KMS-11 (cell line): Measurements from ENCODE around the gene ENTREP1.

Experiments
- H2AFZ ChIP-seq: fragments of 200-600 bp; sonication (generic); 2 replicates; pipeline ENCODE4 v1.6.1; 2016; ENCODE audit warnings: antibody characterized with exemption, mixed run types, low read depth
- H3K27ac ChIP-seq: fragments of 200-600 bp; sonication (generic); 2 replicates; pipeline ENCODE4 v1.6.1; 2016; ENCODE audit warnings: mild to moderate bottlenecking, mixed run types
- H3K27me3 ChIP-seq: fragments of 200-600 bp; sonication (generic); 2 replicates; pipeline ENCODE4 v1.6.1; 2017; ENCODE audit warnings: mild to moderate bottlenecking, low read depth, mixed run types, moderate library complexity; ENCODE audit not compliant: insufficient read depth
- H3K36me3 ChIP-seq: fragments of 200-600 bp; sonication (generic); 2 replicates; pipeline ENCODE4 v1.6.1; 2017; ENCODE audit warnings: mild to moderate bottlenecking, mixed run types; ENCODE audit not compliant: insufficient read depth
- H3K4me1 ChIP-seq: fragments of 200-600 bp; sonication (generic); 2 replicates; pipeline ENCODE4 v1.6.1; 2016; ENCODE audit warnings: mild to moderate bottlenecking, low read depth, mixed run types; ENCODE audit not compliant: poor library complexity, severe bottlenecking
- H3K4me2 ChIP-seq: fragments of 200-600 bp; sonication (generic); 2 replicates; pipeline ENCODE4 v1.7.0; 2016; ENCODE audit warnings: mild to moderate bottlenecking, mixed run types
- H3K4me3 ChIP-seq: fragments of 200-600 bp; sonication (generic); IDR thresholded peaks from 2 replicates; pipeline ENCODE4 v1.6.1; 2017; ENCODE audit warnings: low read depth, low read length, mixed read lengths; ENCODE audit not compliant: insufficient read depth
- H3K79me2 ChIP-seq: fragments of 200-600 bp; sonication (generic); 2 replicates; pipeline ENCODE4 v1.6.1; 2016; ENCODE audit warnings: low read depth, mixed run types; ENCODE audit not compliant: insufficient read depth
- H3K9ac ChIP-seq: fragments of 200-600 bp; sonication (generic); 2 replicates; pipeline ENCODE4 v1.6.1; 2016; ENCODE audit warnings: mild to moderate bottlenecking, mixed run types
- H4K20me1 ChIP-seq: fragments of 200-600 bp; sonication (generic); 2 replicates; pipeline ENCODE4 v1.6.1; 2016; ENCODE audit warnings: mild to moderate bottlenecking, mixed run types; ENCODE audit not compliant: insufficient read depth
- CTCF ChIP-seq: fragments of 200-600 bp; sonication (generic); conservative IDR thresholded peaks from 2 replicates; pipeline ENCODE4 v1.6.1; 2017; ENCODE audit warnings: low read depth, mild to moderate bottlenecking, antibody characterized with exemption, low read length, moderate library complexity, mixed read lengths

Gene ENTREP1

GRCh38 chr9:69317081-69317480 is 7.9 kb upstream of the ENTREP1 start:
- Histone ChIP-seq H4K20me1 (no peaks in the 10 kb centered on the region), H3K4me3 (no peak overlapping the region), H3K9ac (no peak overlapping the region), H3K36me3 (no peaks in the 10 kb centered on the region), H3K4me2 (no peak overlapping the region), H2AFZ (no peak overlapping the region), H3K79me2 (no peaks in the 10 kb centered on the region), H3K27ac (no peak overlapping the region), H3K27me3 (no peaks in the 10 kb centered on the region), H3K4me1 (no peaks in the 10 kb centered on the region)
- TF ChIP-seq CTCF: no peak

- H4K20me1 ChIP-seq: no peaks in the 10 kb centered on the region
- no peak overlapping the region for H2AFZ ChIP-seq
- no peaks in the 10 kb centered on the region for H3K36me3 ChIP-seq
- no peak overlapping the region for H3K4me3 ChIP-seq
- H3K4me1 ChIP-seq: no peaks in the 10 kb centered on the region
- H3K9ac ChIP-seq: no peak overlapping the region
- H3K79me2 ChIP-seq: no peaks in the 10 kb centered on the region
- H3K27me3 ChIP-seq: no peaks in the 10 kb centered on the region
- no peak overlapping the region for H3K4me2 ChIP-seq
- TF ChIP-seq CTCF: no peak
- no peak overlapping the region for H3K27ac ChIP-seq
Observed at GRCh38 chr9:69317894-69318293, 7.1 kb upstream of the ENTREP1 start.

GRCh38 chr9:69319324-69320025 is 5.5 kb upstream of the ENTREP1 start:
- Histone ChIP-seq H4K20me1 (no peaks in the 10 kb centered on the region), H3K4me3 (no peak overlapping the region), H3K4me1 (no peaks in the 10 kb centered on the region), H3K27me3 (no peaks in the 10 kb centered on the region), H3K36me3 (no peaks in the 10 kb centered on the region), H3K27ac (no peak overlapping the region), H3K79me2 (no peaks in the 10 kb centered on the region), H2AFZ (no peak overlapping the region), H3K9ac (no peak overlapping the region), H3K4me2 (no peak overlapping the region)
- no peak for TF ChIP-seq CTCF

GRCh38 chr9:69322256-69322655 is 2.8 kb upstream of the ENTREP1 start:
- no peaks in the 10 kb centered on the region for H3K4me1 ChIP-seq
- no peaks in the 10 kb centered on the region for H4K20me1 ChIP-seq
- no peak overlapping the region for H3K4me2 ChIP-seq
- no peak for TF ChIP-seq CTCF
- no peaks in the 10 kb centered on the region for H3K79me2 ChIP-seq
- H3K36me3 ChIP-seq: no peaks in the 10 kb centered on the region
- no peaks in the 10 kb centered on the region for H3K27me3 ChIP-seq
- H3K4me3 ChIP-seq: no peak overlapping the region
- no peak overlapping the region for H3K27ac ChIP-seq
- H3K9ac ChIP-seq: no peak overlapping the region
- H2AFZ ChIP-seq: no peak overlapping the region
